ENCODE results near the gene DAPK3.

- TF ChIP-seq, protein P1, sequence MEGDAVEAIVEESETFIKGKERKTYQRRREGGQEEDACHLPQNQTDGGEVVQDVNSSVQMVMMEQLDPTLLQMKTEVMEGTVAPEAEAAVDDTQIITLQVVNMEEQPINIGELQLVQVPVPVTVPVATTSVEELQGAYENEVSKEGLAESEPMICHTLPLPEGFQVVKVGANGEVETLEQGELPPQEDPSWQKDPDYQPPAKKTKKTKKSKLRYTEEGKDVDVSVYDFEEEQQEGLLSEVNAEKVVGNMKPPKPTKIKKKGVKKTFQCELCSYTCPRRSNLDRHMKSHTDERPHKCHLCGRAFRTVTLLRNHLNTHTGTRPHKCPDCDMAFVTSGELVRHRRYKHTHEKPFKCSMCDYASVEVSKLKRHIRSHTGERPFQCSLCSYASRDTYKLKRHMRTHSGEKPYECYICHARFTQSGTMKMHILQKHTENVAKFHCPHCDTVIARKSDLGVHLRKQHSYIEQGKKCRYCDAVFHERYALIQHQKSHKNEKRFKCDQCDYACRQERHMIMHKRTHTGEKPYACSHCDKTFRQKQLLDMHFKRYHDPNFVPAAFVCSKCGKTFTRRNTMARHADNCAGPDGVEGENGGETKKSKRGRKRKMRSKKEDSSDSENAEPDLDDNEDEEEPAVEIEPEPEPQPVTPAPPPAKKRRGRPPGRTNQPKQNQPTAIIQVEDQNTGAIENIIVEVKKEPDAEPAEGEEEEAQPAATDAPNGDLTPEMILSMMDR (IDR thresholded peaks at IDR 0.05): no peak
- TF ChIP-seq POLR2AphosphoS5 (IDR thresholded peaks at IDR 0.05; ENCODE audit: low read depth, low read length): no peak
- no peak for TF ChIP-seq SIN3A (IDR thresholded peaks at IDR 0.05; ENCODE audit: borderline replicate concordance, insufficient read depth, low read depth, low read length)
These were observed 19.9 kb upstream of the DAPK3 start for GRCh38 chr19:3990815-3991117.
